ENCODE data around the gene EGFL7.

Gene EGFL7

DNA sequence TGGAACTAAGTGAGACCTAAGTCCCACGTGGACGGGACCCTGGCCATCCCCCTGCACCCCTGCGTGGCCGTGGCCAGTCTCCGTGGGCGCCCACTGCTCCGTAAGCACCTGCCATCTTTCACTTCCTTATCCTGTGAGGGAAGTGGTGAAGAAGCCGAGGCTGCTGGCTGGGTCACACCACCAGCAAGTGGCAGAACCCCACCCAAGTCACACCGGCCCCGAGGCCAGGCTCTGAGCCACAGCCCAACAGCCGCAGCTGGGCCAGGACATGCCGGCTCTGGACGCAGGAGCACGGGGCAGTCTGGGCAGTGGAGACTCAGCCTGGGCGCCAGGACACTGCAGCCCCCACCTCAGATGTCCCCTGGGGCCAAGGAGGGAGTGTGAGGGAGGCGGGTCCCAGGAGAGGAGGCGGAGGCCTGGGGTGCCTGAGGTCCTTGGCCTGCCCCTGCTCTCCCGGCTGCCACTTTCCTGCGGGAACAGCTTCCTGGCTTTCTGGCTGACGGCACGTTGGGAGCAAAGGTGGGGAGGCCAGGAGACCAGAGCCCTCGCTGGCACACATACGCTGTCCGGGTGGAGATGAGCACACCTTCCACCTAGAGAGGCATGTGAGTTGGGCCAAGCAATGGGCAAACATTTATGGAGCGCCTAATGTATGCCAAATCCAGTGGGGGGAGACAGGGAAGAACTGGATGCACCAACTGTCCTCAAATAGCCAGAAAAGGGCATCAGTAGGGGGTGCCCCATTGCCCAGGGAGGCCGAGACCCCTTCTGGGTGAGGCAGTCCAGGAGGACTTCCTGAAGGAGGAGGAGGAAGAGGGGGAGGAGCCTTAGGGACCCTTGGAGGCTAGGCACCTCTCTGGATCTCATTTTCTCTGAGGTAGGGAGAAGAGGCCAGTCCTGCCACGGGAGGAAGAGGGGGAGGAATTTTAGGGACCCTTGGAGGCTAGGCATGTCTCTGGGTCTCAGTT is 43.9 kb upstream of the EGFL7 start:
- Histone ChIP-seq H3K4me1 (ENCODE audit: control insufficient read depth in 5 of 5, insufficient read depth in 5 of 5, low read length in 5 of 5) (peaks cover 1 to 56% (median 33%) of the 10 kb centered on the region in 5 donors), H3K27ac (ENCODE audit: low read depth, low read length) (no peak overlapping the region), H3K27me3 (ENCODE audit: control insufficient read depth in 5 of 5, insufficient read depth in 4 of 5, low read length in 5 of 5) (no peaks in the 10 kb centered on the region), H3K9ac (ENCODE audit: low read length in 5 of 5) (peak overlapping the region in 1 of 5 donors; percentile 43), H3K9me3 (ENCODE audit: control insufficient read depth in 5 of 5, low read length in 5 of 5) (no peaks in the 10 kb centered on the region), H3K4me3 (ENCODE audit: low read depth in 1 of 5, low read length in 5 of 5) (no peak overlapping the region), H3K36me3 (ENCODE audit: control insufficient read depth in 5 of 5, insufficient read depth in 5 of 5, low read length in 5 of 5) (no peaks in the 10 kb centered on the region)

DNA sequence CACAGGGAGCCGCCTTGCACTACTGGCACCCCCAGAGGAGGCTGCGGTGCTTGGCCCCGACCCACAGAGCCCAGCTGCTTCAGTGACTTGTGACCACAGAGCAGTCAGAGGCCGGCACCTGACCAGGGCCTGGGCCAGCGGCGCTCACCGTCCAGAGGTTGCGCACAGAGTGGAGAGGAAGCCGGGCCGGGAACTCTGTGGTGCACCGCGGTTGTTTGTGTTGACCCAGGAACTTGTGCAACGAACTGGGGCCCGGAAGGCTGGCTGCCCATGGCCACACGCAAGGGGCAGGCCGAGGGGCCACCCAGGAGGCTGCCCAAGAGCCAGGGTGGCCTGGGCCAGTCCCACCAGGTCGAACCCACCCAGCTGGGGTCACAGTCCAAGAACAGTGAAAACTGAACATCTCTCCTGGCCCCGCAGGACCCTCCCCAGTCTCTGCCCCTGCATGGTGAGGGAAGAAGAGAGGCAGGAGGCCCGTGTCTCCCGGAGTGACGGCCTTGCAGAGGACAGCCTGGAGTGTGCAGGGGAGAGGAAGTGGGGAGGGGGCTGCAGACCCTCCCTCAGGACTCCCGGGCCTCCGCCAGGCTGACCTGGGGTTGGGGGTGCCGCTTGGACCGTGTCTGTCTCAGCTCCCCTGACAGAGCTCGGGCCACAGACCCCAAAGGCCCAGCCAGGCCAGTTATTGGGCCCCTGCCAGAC is 42.8 kb upstream of the EGFL7 start:
- Histone ChIP-seq H3K36me3 (ENCODE audit: control insufficient read depth in 5 of 5, insufficient read depth in 5 of 5, low read length in 5 of 5) (no peaks in the 10 kb centered on the region), H3K9ac (ENCODE audit: low read length in 5 of 5) (peak overlapping the region in 1 of 5 donors; percentile 43), H3K27me3 (ENCODE audit: control insufficient read depth in 5 of 5, insufficient read depth in 4 of 5, low read length in 5 of 5) (no peaks in the 10 kb centered on the region), H3K4me1 (ENCODE audit: control insufficient read depth in 5 of 5, insufficient read depth in 5 of 5, low read length in 5 of 5) (peaks cover 6 to 58% (median 36%) of the 10 kb centered on the region in 5 donors), H3K27ac (ENCODE audit: low read depth, low read length) (no peak overlapping the region), H3K4me3 (ENCODE audit: low read depth in 1 of 5, low read length in 5 of 5) (no peak overlapping the region), H3K9me3 (ENCODE audit: control insufficient read depth in 5 of 5, low read length in 5 of 5) (no peaks in the 10 kb centered on the region)

DNA sequence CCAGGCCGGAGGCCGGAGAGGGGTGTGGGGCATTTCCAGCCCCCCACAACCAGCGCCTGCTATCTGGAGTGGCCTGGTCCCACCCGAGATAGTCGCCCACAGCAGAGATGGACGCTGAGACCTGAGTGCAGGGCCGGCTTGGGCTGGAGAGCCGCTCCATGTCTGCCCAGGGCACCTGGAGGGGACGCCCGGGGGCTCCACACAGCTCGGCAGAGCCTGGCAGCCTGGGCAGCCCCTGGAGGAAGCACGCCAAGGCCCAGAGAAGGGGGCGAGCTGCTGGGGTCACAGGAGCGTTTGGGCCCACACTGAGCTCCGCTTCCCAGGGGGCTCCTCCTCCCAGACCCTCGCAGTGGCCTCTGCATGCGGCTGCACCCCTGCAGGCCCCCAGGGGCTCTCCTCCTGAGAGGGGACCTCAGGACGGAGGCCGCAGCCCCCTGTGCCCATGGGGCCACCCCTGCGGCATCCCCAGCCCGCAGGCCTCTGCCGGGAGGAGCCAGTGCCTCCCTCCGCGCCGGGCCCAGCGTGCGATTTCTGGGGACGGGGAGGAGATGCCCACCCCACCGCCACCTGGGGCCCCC is 42.2 kb upstream of the EGFL7 start:
- H3K9ac ChIP-seq (ENCODE audit: low read length in 5 of 5): no peak overlapping the region
- peaks cover 12 to 58% (median 42%) of the 10 kb centered on the region in 5 donors for H3K4me1 ChIP-seq (ENCODE audit: control insufficient read depth in 5 of 5, insufficient read depth in 5 of 5, low read length in 5 of 5)
- no peaks in the 10 kb centered on the region for H3K36me3 ChIP-seq (ENCODE audit: control insufficient read depth in 5 of 5, insufficient read depth in 5 of 5, low read length in 5 of 5)
- no peak overlapping the region for H3K4me3 ChIP-seq (ENCODE audit: low read depth in 1 of 5, low read length in 5 of 5)
- H3K27ac ChIP-seq (ENCODE audit: low read depth, low read length): no peak overlapping the region
- no peaks in the 10 kb centered on the region for H3K9me3 ChIP-seq (ENCODE audit: control insufficient read depth in 5 of 5, low read length in 5 of 5)
- no peaks in the 10 kb centered on the region for H3K27me3 ChIP-seq (ENCODE audit: control insufficient read depth in 5 of 5, insufficient read depth in 4 of 5, low read length in 5 of 5)

DNA sequence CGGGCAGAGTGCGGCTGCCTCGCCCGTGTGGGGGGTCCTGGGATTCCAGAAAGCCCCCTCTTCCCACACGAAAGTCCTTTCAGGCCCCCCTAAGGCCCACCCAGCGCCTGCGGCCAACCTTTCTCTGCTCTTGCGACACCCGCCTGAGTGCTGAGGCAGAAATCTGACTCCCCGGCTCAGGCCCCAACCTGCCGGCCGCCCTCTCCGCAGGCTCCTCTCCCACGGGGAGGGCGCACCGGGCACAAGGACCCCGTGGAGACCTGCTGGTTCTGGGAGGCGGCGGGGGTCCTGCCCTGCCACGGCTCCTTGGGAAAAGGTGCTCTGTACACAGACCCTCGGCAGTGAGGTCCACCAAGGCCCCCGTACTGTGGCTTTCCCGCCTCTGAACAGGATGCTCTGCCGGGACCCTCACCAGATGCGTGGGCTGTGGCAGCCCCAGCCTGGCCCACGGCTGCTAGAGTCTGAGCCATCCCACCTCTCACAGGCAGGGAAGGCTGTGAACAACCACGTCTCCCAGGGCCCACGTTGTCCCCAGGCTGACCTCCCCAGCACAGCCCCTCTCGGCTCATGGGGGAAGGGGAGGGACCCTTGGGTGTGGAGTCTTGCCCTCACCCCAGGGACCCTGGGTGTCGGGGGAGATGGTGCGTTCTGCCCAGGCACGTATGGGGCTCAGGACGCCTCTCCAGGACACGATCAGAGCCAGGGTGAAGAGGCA is 41.5 kb upstream of the EGFL7 start:
- no peak overlapping the region for H3K4me3 ChIP-seq (ENCODE audit: low read depth in 1 of 5, low read length in 5 of 5)
- H3K9me3 ChIP-seq (ENCODE audit: control insufficient read depth in 5 of 5, low read length in 5 of 5): no peaks in the 10 kb centered on the region
- no peaks in the 10 kb centered on the region for H3K27me3 ChIP-seq (ENCODE audit: control insufficient read depth in 5 of 5, insufficient read depth in 4 of 5, low read length in 5 of 5)
- peaks cover 15 to 58% (median 49%) of the 10 kb centered on the region in 5 donors for H3K4me1 ChIP-seq (ENCODE audit: control insufficient read depth in 5 of 5, insufficient read depth in 5 of 5, low read length in 5 of 5)
- H3K27ac ChIP-seq (ENCODE audit: low read depth, low read length): no peak overlapping the region
- H3K9ac ChIP-seq (ENCODE audit: low read length in 5 of 5): no peak overlapping the region
- H3K36me3 ChIP-seq (ENCODE audit: control insufficient read depth in 5 of 5, insufficient read depth in 5 of 5, low read length in 5 of 5): no peaks in the 10 kb centered on the region

DNA sequence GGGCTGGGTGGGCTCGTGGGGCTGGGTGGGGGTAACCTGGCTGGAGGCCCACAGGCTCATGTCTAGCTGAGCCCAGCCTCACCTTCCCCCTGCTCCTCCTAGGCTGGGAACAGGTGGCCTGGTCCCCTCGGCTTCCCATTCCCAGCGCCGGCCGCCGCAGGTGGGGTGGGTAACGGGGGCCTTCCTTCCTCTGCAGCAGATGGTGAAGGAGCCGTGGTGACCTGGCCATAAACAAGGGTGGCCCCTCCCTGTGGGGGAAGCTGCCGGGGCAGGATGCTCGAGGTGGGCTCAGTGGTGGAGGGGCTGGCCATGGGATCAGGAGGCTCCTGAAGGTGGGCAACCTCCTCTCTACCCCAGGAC is 41.0 kb upstream of the EGFL7 start:
- Histone ChIP-seq H3K36me3 (ENCODE audit: control insufficient read depth in 5 of 5, insufficient read depth in 5 of 5, low read length in 5 of 5) (no peaks in the 10 kb centered on the region), H3K4me3 (ENCODE audit: low read depth in 1 of 5, low read length in 5 of 5) (no peak overlapping the region), H3K9ac (ENCODE audit: low read length in 5 of 5) (no peak overlapping the region), H3K27ac (ENCODE audit: low read depth, low read length) (no peak overlapping the region), H3K9me3 (ENCODE audit: control insufficient read depth in 5 of 5, low read length in 5 of 5) (no peaks in the 10 kb centered on the region), H3K27me3 (ENCODE audit: control insufficient read depth in 5 of 5, insufficient read depth in 4 of 5, low read length in 5 of 5) (no peaks in the 10 kb centered on the region), H3K4me1 (ENCODE audit: control insufficient read depth in 5 of 5, insufficient read depth in 5 of 5, low read length in 5 of 5) (peaks cover 15 to 62% (median 50%) of the 10 kb centered on the region in 5 donors)

DNA sequence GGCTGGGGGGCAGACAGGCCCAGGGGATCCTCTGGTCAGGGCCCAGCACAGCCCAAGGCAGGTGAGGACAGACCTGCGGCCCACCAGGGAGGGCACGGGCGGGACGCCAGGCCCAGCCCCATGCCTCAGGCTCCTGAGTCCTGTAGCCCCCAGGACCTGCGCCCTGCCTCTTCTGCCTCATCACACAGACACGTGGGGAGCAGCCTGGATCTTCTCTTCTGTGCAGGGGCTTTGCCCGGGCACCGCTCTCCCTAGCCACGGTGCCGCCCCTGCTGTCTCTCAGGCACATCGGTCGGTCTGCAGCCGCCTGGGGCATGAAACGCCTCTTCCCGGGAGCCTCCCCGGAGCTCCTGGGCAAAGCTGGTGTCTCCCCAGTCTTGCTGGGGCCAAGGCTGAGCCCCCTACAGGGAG is 40.2 kb upstream of the EGFL7 start:
- Histone ChIP-seq H3K9me3 (ENCODE audit: control insufficient read depth in 5 of 5, low read length in 5 of 5) (no peaks in the 10 kb centered on the region), H3K27me3 (ENCODE audit: control insufficient read depth in 5 of 5, insufficient read depth in 4 of 5, low read length in 5 of 5) (no peaks in the 10 kb centered on the region), H3K4me3 (ENCODE audit: low read depth in 1 of 5, low read length in 5 of 5) (no peak overlapping the region), H3K36me3 (ENCODE audit: control insufficient read depth in 5 of 5, insufficient read depth in 5 of 5, low read length in 5 of 5) (no peaks in the 10 kb centered on the region), H3K9ac (ENCODE audit: low read length in 5 of 5) (no peak overlapping the region), H3K4me1 (ENCODE audit: control insufficient read depth in 5 of 5, insufficient read depth in 5 of 5, low read length in 5 of 5) (peaks cover 15 to 66% (median 50%) of the 10 kb centered on the region in 5 donors), H3K27ac (ENCODE audit: low read depth, low read length) (no peak overlapping the region)

DNA sequence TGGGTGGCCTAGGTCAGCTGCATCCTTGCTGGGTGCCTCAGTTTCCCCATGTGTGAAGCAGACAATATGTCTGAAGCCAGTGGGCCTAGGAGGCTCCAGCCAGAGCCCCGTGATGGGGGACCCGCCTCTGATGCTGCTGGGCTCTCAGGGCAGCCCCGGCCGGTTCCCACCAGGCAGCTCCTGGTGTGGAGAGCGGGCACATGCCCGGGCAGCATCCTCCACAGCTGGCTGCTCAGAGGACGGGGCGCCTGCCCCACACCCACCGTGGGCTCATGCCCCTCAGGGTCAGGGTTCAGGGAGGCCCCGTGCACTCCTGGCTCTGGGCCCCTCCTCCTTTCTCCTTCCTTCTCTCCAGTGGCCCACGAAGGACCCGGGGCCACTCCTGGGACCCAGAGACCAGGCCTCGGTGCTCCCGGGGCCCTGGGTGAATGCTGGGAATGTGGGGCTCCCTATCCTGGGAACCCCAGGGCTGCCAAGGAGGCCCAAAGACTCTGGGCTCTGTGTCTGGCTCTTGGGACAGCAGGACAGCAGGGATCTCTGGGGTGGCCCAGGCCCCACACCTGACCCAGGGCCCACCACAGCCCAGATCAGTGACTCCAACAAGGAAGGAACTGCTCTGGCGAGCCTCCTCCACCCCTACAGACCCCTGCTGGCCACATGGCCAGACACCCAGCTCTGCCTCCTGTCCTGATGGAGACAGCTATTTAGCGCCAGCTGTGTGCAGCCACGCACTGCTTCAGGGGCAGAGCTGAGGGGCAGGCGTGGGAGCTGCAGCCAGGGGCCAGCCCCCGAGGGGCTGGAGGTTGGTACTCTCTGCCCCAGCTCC is 39.5 kb upstream of the EGFL7 start:
- peaks cover 15 to 65% (median 50%) of the 10 kb centered on the region in 5 donors for H3K4me1 ChIP-seq (ENCODE audit: control insufficient read depth in 5 of 5, insufficient read depth in 5 of 5, low read length in 5 of 5)
- no peaks in the 10 kb centered on the region for H3K36me3 ChIP-seq (ENCODE audit: control insufficient read depth in 5 of 5, insufficient read depth in 5 of 5, low read length in 5 of 5)
- H3K9me3 ChIP-seq (ENCODE audit: control insufficient read depth in 5 of 5, low read length in 5 of 5): no peaks in the 10 kb centered on the region
- H3K9ac ChIP-seq (ENCODE audit: low read length in 5 of 5): no peak overlapping the region
- no peak overlapping the region for H3K4me3 ChIP-seq (ENCODE audit: low read depth in 1 of 5, low read length in 5 of 5)
- H3K27me3 ChIP-seq (ENCODE audit: control insufficient read depth in 5 of 5, insufficient read depth in 4 of 5, low read length in 5 of 5): no peaks in the 10 kb centered on the region
- no peak overlapping the region for H3K27ac ChIP-seq (ENCODE audit: low read depth, low read length)

DNA sequence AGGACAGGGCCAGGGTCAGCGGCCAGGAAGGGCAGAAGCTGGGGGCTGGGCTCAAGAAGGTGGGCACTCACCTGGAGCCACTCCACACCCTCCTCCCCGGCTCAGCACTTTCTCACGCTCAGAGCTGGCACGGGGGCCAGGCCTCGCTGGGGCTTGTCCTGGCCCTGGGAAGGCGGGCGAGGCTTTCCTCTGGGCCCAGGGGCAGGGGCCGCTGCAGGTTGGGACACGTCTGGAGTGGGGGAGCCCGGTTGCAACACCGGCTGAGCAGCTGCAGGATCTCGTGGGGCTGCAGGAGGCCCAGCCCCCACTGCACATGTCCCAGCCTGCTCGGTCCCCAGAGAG is 38.9 kb upstream of the EGFL7 start:
- Histone ChIP-seq H3K4me3 (ENCODE audit: low read depth in 1 of 5, low read length in 5 of 5) (no peak overlapping the region), H3K9ac (ENCODE audit: low read length in 5 of 5) (no peak overlapping the region), H3K4me1 (ENCODE audit: control insufficient read depth in 5 of 5, insufficient read depth in 5 of 5, low read length in 5 of 5) (peaks cover 15 to 60% (median 46%) of the 10 kb centered on the region in 5 donors), H3K36me3 (ENCODE audit: control insufficient read depth in 5 of 5, insufficient read depth in 5 of 5, low read length in 5 of 5) (no peaks in the 10 kb centered on the region), H3K27me3 (ENCODE audit: control insufficient read depth in 5 of 5, insufficient read depth in 4 of 5, low read length in 5 of 5) (no peaks in the 10 kb centered on the region), H3K27ac (ENCODE audit: low read depth, low read length) (no peak overlapping the region), H3K9me3 (ENCODE audit: control insufficient read depth in 5 of 5, low read length in 5 of 5) (no peaks in the 10 kb centered on the region)

DNA sequence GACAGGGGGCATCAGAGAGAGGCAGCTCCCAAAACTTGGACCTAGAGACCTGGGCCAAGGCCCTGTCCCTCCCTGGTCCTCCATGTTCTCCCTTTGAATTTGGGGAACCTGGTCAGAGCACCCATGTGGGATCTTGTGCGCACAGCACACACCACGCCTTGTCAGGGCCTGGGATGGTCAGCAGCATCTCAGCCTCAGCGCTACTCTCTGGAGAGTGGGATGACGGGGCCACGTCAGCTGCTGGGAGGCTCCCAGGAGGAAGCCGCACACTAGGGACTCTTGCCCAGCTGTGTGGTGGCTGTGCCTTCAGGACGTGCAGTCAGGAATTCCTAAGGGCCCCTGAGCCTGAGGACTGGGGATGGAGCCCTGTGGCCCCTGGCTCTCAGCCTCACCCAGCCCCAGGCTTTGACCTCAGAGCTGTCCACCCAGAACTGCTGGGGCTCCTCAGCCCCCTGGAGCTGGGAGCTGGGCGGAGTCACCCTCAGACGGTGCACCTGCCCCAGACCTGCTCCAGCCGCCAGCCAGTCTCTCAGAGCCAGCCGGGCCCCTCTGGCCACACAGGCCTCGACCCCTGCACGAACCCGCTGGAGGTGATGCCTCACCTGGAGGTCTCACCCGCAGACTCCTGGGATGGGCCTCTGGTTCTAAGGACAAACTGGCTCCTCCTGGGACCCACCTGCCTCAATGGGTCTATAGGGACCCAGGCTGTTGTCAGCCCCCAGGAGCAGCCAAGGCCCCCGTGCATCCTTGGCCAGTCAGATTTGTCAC is 38.3 kb upstream of the EGFL7 start:
- Histone ChIP-seq H3K4me1 (ENCODE audit: control insufficient read depth in 5 of 5, insufficient read depth in 5 of 5, low read length in 5 of 5) (peaks cover 13 to 54% (median 40%) of the 10 kb centered on the region in 5 donors), H3K27me3 (ENCODE audit: control insufficient read depth in 5 of 5, insufficient read depth in 4 of 5, low read length in 5 of 5) (no peaks in the 10 kb centered on the region), H3K36me3 (ENCODE audit: control insufficient read depth in 5 of 5, insufficient read depth in 5 of 5, low read length in 5 of 5) (no peaks in the 10 kb centered on the region), H3K9ac (ENCODE audit: low read length in 5 of 5) (no peak overlapping the region), H3K27ac (ENCODE audit: low read depth, low read length) (no peak overlapping the region), H3K4me3 (ENCODE audit: low read depth in 1 of 5, low read length in 5 of 5) (no peak overlapping the region), H3K9me3 (ENCODE audit: control insufficient read depth in 5 of 5, low read length in 5 of 5) (no peaks in the 10 kb centered on the region)

All from subcutaneous abdominal adipose tissue (tissue), 5 donors.